SHP77 (cell line): Measurements from ENCODE around the gene ABCA3.
A peak's percentile ranks its signal among the peaks of the same experiment; 100 is the strongest.

ENCODE experiments used
- DNase-seq, 2 experiments: peaks; one replicate each; lab custom pipeline; 2025; lab: John Stamatoyannopoulos, UW

ABCA3 gene

DNA sequence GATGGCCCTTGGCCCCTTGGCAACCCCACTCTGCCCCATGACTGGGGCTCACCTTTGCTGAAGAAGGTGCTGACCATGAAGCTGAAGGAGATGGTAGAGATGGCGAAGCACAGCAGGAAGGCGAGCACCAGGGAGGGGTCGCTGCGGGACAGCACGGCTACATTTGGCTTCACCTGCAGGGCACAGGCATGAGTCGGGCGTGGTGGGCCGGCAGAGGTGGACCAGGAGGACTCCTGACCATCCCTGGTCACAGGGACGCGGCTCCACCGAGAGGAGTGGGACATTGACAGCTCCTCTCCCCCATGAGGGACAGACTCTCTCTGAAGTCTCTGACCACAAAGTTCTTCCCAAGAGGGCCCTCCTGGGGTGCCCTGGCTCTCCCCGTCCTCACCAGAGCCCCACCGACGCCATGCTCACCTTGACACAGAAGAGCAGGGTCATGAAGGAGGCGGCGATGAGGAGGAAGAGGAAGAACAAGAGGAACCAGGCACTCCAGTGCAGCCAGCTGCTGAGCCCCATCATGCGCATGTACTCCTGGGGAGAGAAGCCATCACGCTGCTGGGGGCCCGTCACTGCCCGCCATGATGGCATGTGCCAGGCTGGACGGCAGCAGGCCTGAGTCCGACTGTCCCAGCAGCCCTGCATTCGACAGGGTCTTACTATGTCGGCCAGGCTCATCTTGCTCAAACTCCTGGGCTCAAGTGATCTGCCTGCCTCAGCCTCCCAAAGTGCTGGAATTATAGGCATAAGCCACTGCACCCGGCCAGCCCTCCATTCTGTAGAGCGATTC, 23.1 kb downstream of the ABCA3 start:
- DNase-seq, result no peak

DNA sequence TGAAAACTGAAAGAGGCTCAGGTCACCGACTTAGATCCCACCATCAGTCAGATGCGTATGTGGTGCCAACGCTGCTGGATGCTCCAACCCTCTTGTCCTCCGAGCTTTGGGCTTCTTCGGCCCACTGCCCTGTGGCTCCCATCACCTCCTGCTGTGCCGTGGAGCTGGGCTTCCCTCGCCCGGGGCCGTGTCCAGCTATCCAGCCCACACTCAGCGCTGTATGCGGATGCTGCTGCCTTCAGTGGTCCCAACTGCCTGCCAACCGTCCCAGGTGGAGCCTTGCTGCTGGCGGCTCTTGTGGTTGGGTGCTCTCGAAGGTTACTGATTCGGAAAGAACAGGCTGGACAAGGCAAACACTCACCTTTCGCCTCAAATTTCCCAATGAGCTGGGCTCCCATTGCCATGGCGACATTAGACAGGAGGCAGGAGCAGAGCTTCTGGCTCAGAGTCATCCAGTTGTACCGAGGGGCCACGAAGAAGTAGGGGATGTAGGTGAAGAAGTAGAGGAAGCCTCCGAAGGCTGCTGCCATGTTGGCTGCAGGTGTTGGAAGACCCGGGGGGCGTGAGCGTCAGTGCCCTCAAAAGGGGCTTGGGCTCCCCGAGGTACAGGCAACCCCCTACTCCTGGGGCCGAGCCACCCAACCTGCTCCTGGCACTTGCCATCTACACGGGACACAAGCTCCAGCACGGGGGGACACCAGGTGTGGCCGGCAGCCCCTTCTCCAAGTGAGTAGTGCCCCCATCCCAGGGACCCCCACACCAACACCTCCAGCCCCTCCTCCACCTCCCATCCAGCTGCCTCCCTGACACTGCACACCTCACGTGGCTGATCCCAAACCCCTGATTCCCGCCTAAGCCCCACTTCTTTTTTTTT, 32.2 kb downstream of the ABCA3 start:
- no peak for DNase-seq

GRCh38 chr16:2299915-2300192, 40.7 kb downstream of the ABCA3 start:
- no peak for DNase-seq

DNA sequence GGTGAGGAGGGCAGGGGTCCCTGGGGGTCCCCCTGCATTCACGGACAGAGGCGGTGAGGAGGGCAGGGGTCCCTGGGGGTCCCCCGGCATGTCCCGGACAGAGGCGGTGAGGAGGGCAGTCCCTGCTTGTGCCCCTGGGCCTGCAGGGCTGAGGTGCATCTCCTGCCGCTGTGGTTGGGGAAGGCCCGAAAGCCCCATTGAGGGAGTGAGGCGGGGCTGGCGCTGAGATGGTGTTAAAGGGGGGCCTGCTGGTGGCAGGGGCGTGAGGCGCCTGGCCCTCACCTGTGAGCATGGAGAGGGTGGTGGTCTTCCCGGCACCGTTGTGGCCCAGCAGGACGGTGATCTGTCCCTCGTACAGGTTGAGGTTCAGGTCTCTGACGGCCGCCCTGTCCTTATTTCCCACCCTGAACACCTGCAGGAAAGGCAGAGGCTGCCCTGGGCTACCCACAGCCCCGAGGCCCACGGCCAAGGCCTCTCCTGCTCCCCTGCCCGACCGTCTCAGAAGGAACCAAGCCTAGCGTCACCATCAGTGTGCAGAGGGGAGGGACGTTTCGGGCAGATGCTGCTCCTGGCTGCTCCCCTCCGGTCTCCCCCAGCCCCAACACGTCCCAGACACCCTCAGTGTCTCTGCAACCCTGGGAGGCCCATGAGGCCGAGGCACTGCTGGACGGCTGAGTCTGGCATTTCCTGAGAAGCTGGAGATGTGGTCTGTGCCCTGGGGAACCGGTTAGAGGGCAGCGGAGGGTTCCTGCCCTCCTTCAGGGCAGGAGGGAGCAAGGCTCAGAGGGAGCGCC, 41.2 kb downstream of the ABCA3 start:
- no peak for DNase-seq

DNA sequence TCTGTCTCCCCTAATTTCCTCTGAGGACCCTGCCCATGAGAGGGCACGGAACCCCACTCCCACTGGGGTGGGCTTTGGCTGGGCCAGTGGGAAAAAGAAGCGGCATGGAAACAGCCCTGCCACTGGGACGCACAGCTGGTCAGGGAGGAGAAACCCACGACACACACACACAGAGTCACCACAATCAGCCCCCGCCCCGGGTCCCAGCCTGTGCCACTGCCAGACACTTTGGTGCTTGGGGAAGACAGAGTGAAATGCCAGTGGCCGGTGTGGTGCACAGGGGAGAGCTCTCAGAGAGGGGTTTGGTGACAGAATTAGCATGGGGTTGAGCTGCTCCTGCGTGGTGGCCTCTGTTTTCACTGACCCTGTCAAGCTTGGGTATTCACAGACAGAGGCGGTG, 41.9 kb downstream of the ABCA3 start:
- DNase-seq, result no peak

DNA sequence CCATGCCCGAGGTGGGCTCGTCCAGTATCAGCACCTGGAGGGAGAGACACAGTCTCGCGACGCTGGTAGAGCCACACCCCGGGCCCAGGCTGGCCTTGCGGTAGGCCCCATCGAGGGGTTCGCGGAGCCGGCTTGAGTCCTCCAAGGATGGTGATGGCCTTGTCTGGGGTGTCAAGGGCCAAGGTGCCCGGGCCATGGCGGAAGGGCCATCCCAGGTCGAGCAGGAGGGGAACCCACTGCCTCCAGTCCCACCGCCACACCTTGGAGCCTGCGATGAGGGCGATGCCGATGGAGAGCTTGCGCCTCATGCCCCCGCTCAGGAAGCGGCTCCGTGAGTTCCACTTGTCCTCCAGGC, 43.0 kb downstream of the ABCA3 start:
- no peak for DNase-seq

GRCh38 chr16:2296661-2297505, 43.6 kb downstream of the ABCA3 start:
- DNase-seq, result peak; percentile 37 to 39

DNA sequence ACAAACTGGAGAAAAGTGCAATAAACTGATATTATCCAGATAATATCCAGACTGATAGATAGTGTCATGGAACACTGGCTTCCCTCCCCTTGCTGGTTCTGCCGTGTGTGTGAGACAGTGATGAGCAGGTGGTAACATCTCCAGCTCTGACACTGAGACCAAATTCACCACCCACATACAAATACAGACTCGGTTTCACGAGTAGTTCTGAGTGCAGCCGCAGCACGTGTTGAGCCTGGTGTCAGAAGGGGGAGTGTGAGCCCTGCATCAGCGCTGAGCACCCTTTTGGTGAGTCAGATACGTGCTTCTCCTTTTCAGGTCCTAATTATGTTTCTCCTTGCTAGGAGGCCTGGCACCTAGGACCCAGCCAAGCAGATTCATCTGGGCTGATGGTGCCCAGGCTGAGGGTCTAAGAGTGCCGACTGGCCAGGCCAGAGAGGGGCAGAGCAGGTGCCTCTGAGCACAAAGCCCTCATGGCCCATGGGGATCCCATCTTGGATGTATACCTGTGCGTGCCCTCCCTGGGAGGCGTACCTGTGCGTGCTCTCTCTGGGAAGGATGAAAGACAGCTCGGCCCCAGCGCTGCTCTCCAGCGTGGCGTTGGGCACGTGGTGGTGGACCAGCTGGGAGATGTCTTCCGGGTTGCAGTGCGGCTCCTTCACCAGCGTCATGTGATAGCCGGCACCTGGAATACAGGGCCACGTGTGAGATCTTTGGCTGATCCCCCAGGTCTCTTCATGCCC, 45.3 kb downstream of the ABCA3 start:
- DNase-seq, result no peak

DNA sequence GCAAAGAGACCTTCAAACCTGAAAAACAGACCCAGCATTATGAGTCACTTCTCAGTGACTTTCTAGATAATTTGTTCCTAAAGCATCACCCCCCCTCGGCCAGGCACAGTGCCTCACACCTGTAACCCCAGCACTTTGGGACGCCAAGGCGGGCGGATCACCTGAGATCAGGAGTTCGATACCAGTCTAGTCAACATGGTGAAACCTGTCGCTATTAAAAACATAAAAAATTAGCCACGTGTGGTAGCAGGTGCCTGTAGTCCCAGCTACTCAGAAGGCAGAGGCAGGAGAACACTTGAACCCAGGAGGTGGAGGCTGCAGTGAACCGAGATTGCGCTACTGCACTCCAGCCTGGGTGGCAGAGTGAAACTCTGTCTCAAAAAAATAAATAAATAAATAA, 48.3 kb downstream of the ABCA3 start:
- DNase-seq, result no peak

DNA sequence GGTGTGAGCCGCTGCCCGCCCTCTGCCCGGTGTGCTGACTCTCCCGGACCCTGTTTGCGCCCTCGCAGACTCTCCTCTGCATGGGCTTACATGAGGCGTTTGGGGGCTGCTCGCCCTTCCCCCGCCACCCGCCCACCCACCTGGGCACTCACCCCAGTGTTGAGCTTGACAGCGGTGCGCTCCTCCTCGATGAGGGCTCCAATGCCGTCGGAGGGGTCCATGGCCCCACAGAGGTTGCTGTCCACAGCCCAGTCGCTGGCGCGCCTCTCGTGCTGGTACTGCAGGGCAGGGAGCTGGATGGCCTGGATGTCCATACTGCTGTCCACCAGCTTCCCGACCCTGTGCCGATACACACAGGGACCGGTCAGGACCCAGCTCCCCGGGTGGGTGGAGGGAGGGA, 51.2 kb downstream of the ABCA3 start:
- no peak for DNase-seq

DNA sequence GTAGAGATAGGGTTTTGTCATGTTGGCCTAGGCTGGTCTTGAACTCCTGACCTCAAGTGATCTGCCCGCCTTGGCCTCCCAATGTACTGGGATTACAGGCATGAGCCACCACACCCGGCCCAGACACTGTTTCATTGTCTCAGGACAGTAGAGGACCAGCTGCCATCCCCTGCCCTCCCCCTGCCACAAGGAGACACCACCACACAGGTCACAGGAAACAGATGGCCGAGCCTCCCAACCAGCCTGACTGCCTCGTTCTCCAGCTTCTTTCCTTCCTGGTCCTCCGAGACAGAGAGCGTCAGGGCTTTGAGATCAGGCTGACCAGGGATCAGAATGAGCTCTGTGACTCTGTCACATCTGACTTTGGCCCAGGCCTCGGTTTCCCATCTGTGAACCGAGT, 51.8 kb downstream of the ABCA3 start:
- no peak for DNase-seq

- DNase-seq, result no peak
Observed at GRCh38 chr16:2287916-2288547, 52.5 kb downstream of the ABCA3 start.

GRCh38 chr16:2286550-2286949, 54.0 kb downstream of the ABCA3 start:
- no peak for DNase-seq

GRCh38 chr16:2285731-2286191, 54.8 kb downstream of the ABCA3 start:
- DNase-seq, result no peak

GRCh38 chr16:2284797-2285576, 55.5 kb downstream of the ABCA3 start:
- no peak for DNase-seq

DNA sequence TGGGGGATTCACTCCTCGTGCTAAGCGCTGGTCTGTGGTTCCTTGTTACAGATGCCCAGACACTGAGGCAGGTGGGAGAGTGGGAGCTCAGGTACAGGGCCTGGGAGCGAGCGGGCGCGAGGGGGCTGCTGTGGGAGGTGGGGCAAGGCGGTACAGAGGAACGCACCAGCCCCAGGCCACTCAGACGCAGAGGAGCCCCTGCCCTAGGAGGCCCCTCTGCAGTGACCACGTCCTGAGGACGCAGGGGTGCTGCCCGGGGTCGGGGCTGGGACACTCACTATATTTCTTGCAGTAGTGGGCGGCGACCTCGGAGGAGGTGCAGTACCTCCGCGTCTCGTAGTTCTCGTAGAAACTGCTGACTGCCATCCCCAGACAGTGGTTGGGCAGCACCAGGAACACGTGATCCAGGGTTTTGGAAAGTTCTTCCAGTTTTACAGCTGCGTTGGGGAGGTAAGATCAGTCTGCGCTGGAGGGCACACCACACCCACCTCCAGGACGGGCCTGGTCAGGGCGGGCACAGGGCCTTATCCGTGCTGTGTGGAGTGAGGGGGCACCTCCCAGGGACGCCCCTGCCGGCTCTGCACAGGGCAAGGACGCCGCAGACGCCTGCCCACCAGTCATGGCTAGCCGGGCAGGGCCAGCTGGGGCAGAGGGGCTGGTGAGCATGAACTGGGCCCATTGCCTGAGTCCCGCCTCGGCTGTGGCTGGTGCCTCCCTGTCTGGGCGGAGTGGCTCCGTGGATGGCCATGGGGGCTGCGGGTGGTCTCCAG, 56.3 kb downstream of the ABCA3 start:
- no peak for DNase-seq

- no peak for DNase-seq
Observed at GRCh38 chr16:2282866-2283555, 57.5 kb downstream of the ABCA3 start.

- no peak for DNase-seq
Observed at GRCh38 chr16:2282262-2282661, 58.3 kb downstream of the ABCA3 start.
